Activated CD4-positive, alpha-beta T cell treated with anti-CD3 and anti-CD28 coated beads, Interleukin-10, Interleukin-2, amounts not matched to agents 100 ng/mL and 50 ng/mL, durations not matched to agents 16 hours and 8 hours (primary cell): Measurements from ENCODE around the gene CHCHD10.

Experiments used
- DNase-seq: peaks from one replicate; pipeline ENCODE4 v3.0.0-alpha.2; 2020

CHCHD10 gene

DNA sequence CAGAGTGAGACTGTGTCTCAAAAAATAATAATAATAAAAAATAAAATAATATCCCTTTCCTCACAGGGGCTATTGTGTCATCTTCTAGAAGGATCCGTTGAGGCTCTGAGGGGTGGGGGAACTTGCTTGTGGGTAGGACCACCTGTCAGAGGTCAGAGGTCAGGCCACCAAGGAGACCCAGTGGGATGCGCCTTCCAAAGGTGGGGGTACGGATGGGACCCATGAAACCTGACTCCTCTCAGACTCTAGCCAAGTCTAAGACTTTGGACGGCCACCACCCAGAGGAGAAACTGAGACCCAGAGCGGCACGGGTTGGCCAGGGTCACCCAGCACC, 4.5 kb upstream of the CHCHD10 start:
- no peak for DNase-seq

GRCh38 chr22:23769321-23769965, 1.7 kb upstream of the CHCHD10 start:
- DNase-seq: no peak

GRCh38 chr22:23767303-23767672, 484 bp downstream of the CHCHD10 start:
- DNase-seq: no peak

- DNase-seq: no peak
Measured at GRCh38 chr22:23764899-23765881, 2.6 kb downstream of the CHCHD10 start.

DNA sequence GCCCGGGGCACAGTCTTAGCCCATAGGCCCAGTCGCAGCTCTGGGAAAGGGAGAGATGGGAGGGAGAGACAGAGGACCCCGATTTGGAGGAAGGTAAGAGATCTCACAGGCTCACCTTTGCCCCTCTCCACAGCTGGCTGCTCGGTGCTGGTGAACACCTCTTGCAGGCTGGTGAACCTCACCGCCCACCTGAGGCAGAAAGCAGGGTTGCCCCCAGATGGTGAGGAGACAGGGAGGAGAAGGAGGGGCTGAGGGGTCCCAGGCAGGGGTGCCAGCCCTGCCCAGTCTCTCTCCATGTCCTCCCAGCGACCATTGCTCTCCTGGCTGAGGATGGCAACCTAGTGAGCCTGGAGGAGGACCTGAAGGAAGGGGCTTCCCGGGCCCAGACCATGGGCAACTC, 3.8 kb downstream of the CHCHD10 start:
- no peak for DNase-seq

GRCh38 chr22:23763579-23763945, 4.2 kb downstream of the CHCHD10 start:
- peak; percentile 62 for DNase-seq

DNA sequence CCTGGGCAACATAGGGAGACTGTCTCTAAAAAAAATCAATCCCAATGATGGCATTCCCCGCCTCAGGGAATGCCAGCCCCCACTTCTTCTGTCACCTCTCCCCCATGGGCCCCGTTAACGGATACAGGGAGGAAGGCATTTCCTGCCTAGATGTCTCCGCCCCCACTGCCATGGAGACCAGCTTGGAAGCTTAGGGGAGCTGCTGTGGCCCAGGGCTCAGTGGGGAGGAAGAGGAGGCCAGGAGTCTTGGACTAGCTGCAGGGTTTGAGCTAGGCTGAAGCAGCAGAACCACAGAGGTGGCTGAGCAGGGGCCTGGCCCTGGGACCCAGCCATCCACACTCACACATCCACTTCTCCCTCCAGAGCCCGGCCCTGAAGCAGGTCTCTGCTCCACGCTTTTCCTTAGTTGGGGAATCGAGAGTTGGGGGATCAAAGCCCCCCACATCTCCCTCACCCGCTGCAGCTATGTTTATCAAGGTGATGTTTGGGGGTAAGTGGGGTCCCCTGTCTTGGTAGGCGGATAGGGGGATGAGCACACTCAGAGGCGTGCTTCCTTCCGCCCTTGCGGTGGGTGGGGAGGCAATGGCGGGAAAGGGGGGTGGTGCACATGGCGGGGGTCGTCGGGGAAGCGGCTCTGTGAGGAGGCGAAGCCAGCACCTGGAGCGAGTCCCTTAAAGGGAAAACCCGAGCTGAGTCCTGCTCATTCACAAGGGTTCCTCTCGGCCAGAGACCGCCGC, 4.8 kb downstream of the CHCHD10 start, which contains the start of gene C22orf15:
C22orf15 (plus strand) TSS at position 149 of the 737 bp plus-strand sequence; CDS start at position 466, 317 bp downstream.
- peak; percentile 26 for DNase-seq

DNA sequence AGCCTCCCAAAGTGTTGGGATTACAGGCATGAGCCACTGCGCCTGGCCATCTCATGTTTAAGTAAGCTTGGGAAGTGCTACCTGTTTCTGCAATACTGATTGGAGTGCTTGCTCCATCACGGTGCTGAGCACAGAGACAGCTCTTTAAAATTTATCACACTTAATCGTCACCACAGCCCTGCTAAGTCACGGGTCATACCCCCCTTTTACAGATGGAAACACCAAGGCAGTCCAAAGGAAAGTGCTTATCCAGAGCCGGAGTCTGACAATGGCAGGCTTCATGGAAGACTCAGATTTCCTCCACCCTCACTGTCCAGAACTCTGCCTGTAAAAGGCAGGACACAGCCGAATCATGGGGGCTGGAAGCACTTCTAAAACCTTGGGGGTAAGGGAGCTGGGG, 7.7 kb downstream of the CHCHD10 start:
- DNase-seq: no peak

DNA sequence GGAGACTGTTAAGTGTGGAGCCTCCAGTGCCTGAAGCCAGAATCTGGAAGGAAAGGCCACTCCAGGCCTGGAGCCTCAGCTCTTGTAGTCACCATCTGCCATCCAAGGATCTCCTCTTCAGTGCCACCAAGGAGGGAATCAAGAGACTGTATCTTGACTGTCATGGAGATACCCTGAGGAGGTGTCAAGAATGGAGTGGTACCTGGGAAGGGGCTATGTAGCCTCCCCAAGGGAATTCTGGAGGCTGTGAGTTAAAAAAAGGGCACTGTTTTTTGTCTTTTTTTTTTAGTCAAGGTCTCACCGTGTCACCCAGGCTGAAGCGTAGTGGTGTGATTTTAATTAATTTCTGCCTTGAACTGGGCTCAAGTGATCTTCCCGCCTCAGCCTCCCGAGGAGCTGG, 8.2 kb downstream of the CHCHD10 start:
- DNase-seq: no peak

DNA sequence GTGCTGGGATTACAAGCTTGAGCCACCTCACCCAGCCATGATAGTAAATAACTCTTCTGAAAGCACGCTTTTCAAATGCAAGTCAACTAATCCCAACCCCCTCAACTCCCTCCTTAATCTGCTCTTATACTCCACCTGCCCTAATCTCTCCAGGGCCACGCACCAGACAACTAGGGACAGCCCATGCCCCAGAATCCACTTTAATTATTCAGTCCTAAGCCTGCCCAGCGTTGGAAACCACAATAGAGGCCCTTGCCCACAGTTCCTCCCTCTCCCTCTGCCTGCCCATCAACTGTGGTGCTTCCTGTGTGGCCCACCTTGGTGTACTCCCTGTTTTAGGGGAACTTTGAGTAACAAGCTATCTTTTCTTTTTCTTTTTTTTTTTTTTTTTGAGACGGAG, 10.9 kb downstream of the CHCHD10 start:
- DNase-seq: no peak

DNA sequence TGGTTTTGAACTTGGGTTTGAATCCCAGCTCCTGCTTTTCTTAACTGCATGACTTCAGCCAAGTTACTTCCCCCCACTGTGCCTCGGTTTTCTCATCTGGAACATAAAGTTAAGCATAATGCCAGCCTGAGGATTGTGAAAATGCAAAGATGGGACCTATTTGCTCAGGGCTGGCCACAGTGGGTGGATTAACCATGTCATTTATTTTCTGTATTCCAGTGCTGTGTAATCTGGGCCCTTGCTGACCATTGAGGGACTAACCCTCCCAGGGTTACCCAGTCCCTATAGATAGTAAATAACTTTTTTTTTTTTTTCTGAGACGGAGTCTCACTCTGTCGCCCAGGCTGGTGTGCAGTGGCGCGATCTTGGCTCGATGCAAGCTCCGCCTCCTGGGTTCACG, 12.1 kb downstream of the CHCHD10 start:
- DNase-seq: no peak

DNA sequence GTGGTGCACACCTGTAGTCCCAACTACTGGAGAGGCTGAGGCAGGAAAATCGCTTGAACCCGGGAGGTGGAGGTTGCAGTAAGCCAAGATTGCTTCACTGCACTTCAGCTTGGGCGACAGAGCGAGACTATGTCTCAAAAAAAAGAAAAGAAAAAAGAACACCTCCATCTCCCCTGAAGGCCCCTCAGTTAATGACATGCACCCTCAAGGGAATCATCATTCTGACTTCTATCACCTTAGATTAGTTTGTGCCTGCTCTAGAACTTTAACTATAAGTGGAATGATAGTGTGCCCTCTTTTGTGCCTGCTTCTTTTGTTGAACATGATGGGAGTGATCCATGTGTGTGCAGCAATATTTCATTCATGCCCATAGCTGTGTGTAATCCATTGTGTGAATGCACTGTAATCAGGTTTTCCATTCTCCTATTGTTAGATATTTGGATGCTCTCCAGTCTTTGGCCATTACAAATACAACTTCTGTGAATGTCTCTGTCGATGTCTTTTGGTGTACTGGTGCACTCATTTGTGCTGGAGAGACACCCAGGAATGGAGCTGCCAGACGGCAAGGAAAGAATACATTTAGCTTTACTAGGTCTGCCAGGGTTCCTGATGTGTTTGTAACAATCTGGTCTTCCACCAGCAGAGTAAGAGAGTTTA, 12.7 kb downstream of the CHCHD10 start:
- no peak for DNase-seq

GRCh38 chr22:23754220-23754919, 13.4 kb downstream of the CHCHD10 start, which contains the start of gene VPREB3:
TSS of gene VPREB3 (minus strand) at chr22:23754425. CDS start at chr22:23754363, 62 bp downstream.
- DNase-seq: no peak

DNA sequence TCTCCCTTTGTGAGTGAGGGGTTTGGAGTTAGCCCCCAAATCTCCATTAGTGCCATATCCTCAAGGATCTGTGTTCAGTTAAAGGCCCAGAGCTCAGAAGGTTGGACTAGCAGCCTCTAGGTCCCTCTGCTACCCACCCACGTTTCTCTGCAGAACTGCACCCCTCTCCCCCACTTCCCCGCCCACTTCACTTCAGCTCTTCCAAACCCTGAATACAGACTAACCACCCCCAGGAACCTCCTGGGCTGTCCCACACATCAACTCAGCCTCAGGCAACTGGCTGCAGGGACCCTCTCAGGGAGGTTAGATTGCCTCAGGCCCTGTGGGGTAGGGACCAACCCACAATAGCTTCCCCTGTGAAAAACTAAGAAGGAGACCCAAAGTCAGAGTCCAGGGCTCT, 14.4 kb downstream of the CHCHD10 start:
- no peak for DNase-seq

GRCh38 chr22:23752750-23753149, 15.0 kb downstream of the CHCHD10 start:
- DNase-seq: no peak

- no peak for DNase-seq
Measured at GRCh38 chr22:23752090-23752691, 15.6 kb downstream of the CHCHD10 start.

- no peak for DNase-seq
Measured at GRCh38 chr22:23751441-23751996, 16.3 kb downstream of the CHCHD10 start.

GRCh38 chr22:23750714-23751440, 16.9 kb downstream of the CHCHD10 start, which contains the start of gene ZNF70:
TSS of gene ZNF70 (minus strand) at chr22:23751112. CDS start at chr22:23745140, 5,972 bp downstream.
- peak; percentile 86 for DNase-seq

- no peak for DNase-seq
Measured at GRCh38 chr22:23750367-23750713, 17.4 kb downstream of the CHCHD10 start.

GRCh38 chr22:23749841-23750301, 17.9 kb downstream of the CHCHD10 start:
- no peak for DNase-seq

GRCh38 chr22:23745791-23746190, 22.0 kb downstream of the CHCHD10 start:
- no peak for DNase-seq
